Measurements from ENCODE around the gene EEA1. TPM values are rescaled to one million over a fixed set of nuclear protein-coding genes. Genes with fewer than 3 reads are reported as not detected.

EEA1 gene
- polyA plus RNA-seq, 4 donors, result 14.8 to 19.9 (median 18.7) TPM

GRCh38 chr12:92898755-92899154, 30.3 kb downstream of the EEA1 start:
- DNase-seq (ENCODE audit: low read depth in 4 of 4, low spot score in 3 of 4), result no peak

GRCh38 chr12:92897844-92898243, 31.3 kb downstream of the EEA1 start:
- DNase-seq (ENCODE audit: low read depth in 4 of 4, low spot score in 3 of 4), result no peak

- DNase-seq (ENCODE audit: low read depth in 4 of 4, low spot score in 3 of 4), result no peak
Measured at GRCh38 chr12:92890601-92891106, 38.4 kb downstream of the EEA1 start.

GRCh38 chr12:92886131-92886530, 43.0 kb downstream of the EEA1 start:
- no peak for DNase-seq (ENCODE audit: low read depth in 4 of 4, low spot score in 3 of 4)

- no peak for DNase-seq (ENCODE audit: low read depth in 4 of 4, low spot score in 3 of 4)
Measured at GRCh38 chr12:92879698-92880322, 49.3 kb downstream of the EEA1 start.

GRCh38 chr12:92877904-92878303, 51.2 kb downstream of the EEA1 start:
- DNase-seq (ENCODE audit: low read depth in 4 of 4, low spot score in 3 of 4), result no peak

GRCh38 chr12:92876496-92876895, 52.6 kb downstream of the EEA1 start:
- DNase-seq (ENCODE audit: low read depth in 4 of 4, low spot score in 3 of 4), result no peak

GRCh38 chr12:92871116-92871515, 58.0 kb downstream of the EEA1 start:
- DNase-seq (ENCODE audit: low read depth in 4 of 4, low spot score in 3 of 4), result no peak

GRCh38 chr12:92866418-92866817, 62.7 kb downstream of the EEA1 start:
- DNase-seq (ENCODE audit: low read depth in 4 of 4, low spot score in 3 of 4), result no peak

- DNase-seq (ENCODE audit: low read depth in 4 of 4, low spot score in 3 of 4), result no peak
Measured at GRCh38 chr12:92863251-92863650, 65.8 kb downstream of the EEA1 start.

- no peak for DNase-seq (ENCODE audit: low read depth in 4 of 4, low spot score in 3 of 4)
Measured at GRCh38 chr12:92861381-92861780, 67.7 kb downstream of the EEA1 start.

GRCh38 chr12:92860521-92860920, 68.6 kb downstream of the EEA1 start:
- no peak for DNase-seq (ENCODE audit: low read depth in 4 of 4, low spot score in 3 of 4)

GRCh38 chr12:92859650-92860386, 69.3 kb downstream of the EEA1 start:
- DNase-seq (ENCODE audit: low read depth in 4 of 4, low spot score in 3 of 4), result no peak

- DNase-seq (ENCODE audit: low read depth in 4 of 4, low spot score in 3 of 4), result no peak
Measured at GRCh38 chr12:92857818-92858217, 71.3 kb downstream of the EEA1 start.

- no peak for DNase-seq (ENCODE audit: low read depth in 4 of 4, low spot score in 3 of 4)
Measured at GRCh38 chr12:92854344-92854743, 74.8 kb downstream of the EEA1 start.

GRCh38 chr12:92848740-92849139, 80.4 kb downstream of the EEA1 start:
- no peak for DNase-seq (ENCODE audit: low read depth in 4 of 4, low spot score in 3 of 4)

GRCh38 chr12:92847368-92847767, 81.7 kb downstream of the EEA1 start:
- DNase-seq (ENCODE audit: low read depth in 4 of 4, low spot score in 3 of 4), result no peak

- no peak for DNase-seq (ENCODE audit: low read depth in 4 of 4, low spot score in 3 of 4)
Measured at GRCh38 chr12:92845329-92845728, 83.8 kb downstream of the EEA1 start.

- DNase-seq (ENCODE audit: low read depth in 4 of 4, low spot score in 3 of 4), result no peak
Measured at GRCh38 chr12:92844151-92844763, 84.8 kb downstream of the EEA1 start.

GRCh38 chr12:92829686-92830282, 99.3 kb downstream of the EEA1 start:
- no peak for DNase-seq (ENCODE audit: low read depth in 4 of 4, low spot score in 3 of 4)

- DNase-seq (ENCODE audit: low read depth in 4 of 4, low spot score in 3 of 4), result no peak
Measured at GRCh38 chr12:92828565-92828964, 100.5 kb downstream of the EEA1 start.
